Muscle of back (tissue), 13 donors: ENCODE data around the gene KLRF2. TPM values are rescaled to one million over a fixed set of nuclear protein-coding genes. Genes with fewer than 3 reads are reported as not detected.
"Not testable (repeated sequence)": the region's sequence is repeated elsewhere in the genome, so short reads cannot be mapped to it uniquely, and the experiment has no call there.

Experiments
- DNase-seq, 3 donors: peaks; one replicate each; pipeline versions ENCODE4 v3.0.0 to v3.0.0-alpha.2; 2013
- long read RNA-seq, 9 donors: transcript quantifications; one replicate each; lab custom pipeline, GENCODE V29; 2026
- polyA plus RNA-seq, 10 donors: library from polyadenylated mRNA; unstranded; fragments of 120-200 nt; gene quantifications; one replicate each; pipeline ENCODE4 v1.2.1, GENCODE V29; 2013; ENCODE audit not compliant: insufficient read length in 10 of 10

The KLRF2 gene, protein sequence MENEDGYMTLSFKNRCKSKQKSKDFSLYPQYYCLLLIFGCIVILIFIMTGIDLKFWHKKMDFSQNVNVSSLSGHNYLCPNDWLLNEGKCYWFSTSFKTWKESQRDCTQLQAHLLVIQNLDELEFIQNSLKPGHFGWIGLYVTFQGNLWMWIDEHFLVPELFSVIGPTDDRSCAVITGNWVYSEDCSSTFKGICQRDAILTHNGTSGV
- polyA plus RNA-seq = not detected
- long read RNA-seq, donor 1 = 0 reads
- long read RNA-seq, donor 2 = 0 reads
- long read RNA-seq, donor 3 = 0 reads
- long read RNA-seq, donor 4 = 0 reads
- long read RNA-seq, donor 5 = 0 reads
- long read RNA-seq, donor 6 = 0 reads
- long read RNA-seq, donor 7 = 0 reads
- long read RNA-seq, donor 8 = 0 reads
- long read RNA-seq, donor 9 = 0 reads

DNA sequence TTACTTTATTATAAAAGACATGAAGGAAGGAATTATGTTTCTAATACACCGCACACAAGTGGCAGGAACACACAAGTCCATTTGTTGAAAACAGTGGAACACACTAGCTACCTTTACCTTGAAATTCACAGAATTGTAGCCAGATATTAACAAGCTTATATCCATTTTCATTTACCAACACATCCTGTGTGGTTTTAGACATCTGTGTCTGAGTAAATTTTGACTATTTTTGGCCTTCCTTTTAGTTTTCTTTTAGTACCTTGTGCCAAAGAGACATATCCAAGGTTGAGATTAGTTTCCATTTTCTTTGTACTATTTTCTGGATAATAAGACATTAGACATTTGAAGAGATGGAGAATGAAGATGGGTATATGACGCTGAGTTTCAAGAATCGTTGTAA, at the start of gene KLRF2:
Gene KLRF2, plus strand, starts transcription at position 244 of the 400 bp plus-strand sequence. Its CDS starts 107 bp downstream, at position 351.
- DNase-seq = no peak

DNA sequence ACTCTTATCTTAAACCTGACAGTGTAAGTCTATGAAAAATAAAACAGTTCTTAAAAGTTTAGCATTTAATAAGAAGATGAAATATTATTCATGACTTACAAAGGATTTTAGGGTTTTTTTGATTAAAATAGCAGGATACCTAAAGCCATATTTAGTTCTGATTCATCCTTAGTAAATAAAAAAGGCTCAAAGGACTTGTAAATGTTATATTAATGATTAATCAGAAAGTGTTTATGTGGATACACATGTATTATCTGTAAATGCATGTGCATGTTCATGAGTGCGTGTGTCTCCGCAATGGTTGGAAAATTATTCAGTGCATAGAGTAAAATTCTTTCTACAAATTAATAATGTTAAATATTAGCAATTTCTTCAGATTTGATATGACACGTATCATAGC, 49.6 kb upstream of the KLRF2 start:
- DNase-seq = no peak

DNA sequence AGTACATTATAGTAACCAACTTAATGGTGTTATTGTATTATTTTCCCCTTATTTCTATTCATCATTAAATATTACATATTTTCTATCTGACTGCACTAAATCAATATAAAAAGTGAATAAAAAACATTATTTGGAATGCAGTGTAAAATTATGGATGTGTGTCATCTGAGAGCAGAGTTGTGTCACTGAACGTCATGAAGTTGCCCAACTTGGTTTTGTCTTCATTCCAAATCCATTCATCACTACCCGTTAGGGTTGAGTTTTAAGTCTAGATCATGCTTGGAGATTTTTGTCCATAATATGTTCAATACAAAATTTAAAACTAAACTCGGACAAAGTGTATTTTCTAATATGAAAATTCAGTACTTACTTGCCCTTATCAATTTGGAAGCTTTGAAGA, 37.9 kb upstream of the KLRF2 start:
- no peak for DNase-seq

DNA sequence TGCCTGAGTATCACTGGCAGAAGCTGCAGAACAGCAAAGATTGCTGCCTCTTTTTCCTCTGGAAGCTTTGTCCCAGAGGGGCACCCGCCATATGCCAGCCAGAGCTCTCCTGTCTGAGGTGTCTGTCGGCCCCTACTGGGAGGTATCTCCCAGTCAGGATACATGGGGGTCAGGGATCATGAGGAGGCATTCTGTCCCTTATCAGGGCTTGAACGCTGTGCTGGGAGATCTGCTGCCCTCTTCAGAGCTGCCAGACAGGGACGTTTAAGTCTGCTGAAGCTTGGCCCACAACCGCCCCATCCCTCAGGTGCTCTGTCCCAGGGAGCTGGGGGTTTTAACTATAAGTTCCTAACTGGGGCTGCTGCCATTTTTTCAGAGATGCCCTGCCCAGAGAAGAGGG, 32.4 kb upstream of the KLRF2 start:
- no peak for DNase-seq

DNA sequence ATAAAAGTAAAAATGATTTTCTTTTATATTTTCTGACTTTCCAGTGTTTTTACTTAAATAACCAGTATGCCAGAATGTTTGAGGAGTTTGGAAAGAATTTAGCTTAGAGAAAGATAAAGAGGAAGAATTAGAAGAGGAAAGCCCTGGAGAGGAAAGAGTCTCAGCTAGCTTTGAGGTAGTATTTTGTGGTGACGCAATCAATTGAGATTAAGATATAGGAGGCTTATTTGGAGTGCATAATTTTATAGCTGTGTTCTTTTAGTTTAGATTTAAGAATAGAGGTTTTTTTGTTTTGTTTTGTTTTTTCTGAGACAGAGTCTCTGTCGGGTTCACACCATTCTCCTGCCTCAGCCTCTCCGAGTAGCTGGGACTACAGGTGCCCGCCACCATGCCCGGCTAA, 30.2 kb upstream of the KLRF2 start:
- no peak for DNase-seq

DNA sequence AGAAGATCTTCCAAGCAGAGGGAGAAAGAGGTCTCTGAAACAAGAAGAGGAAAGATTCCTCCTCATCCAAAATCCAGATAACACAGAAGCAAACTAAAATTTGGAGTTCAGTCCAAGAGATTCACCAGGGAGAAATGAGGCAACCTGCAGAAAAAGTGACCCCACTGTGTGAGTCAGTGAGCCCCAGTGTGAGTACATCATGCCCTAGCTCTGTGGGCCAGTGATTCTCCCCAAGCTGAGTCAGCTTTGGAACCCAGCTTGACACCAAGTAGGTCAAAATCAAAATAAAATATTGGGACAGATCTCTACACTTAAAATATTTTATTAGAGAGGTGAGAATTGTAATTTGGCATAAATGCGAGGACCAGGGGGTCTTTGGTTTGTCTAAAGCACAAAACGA, 29.4 kb upstream of the KLRF2 start:
- DNase-seq = no peak

GRCh38 chr12:9856151-9856550, 25.1 kb upstream of the KLRF2 start:
- DNase-seq = no peak

- DNase-seq = no peak
These were observed 24.4 kb upstream of the KLRF2 start for GRCh38 chr12:9856894-9857293.

DNA sequence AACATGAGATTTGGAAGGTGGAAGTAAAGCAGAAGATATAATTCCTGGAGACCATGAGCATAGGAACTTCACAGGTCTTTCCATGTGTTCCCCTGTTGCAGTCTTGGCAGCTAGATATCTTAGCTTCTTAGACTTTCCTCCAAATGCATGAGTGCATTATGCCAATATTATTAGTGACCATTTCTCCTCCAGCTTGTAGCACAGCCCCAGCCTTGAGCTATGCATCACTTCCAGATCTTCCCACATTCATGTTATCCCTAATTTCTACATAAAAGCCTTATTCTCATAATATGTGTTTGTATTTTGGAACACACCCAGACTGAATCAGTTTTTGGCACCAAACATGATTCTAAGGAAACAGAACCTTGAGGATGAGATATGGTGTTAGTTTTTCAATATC, 23.2 kb upstream of the KLRF2 start:
- DNase-seq = no peak

- no peak for DNase-seq
These were observed 16.2 kb upstream of the KLRF2 start for GRCh38 chr12:9864913-9865675.

DNA sequence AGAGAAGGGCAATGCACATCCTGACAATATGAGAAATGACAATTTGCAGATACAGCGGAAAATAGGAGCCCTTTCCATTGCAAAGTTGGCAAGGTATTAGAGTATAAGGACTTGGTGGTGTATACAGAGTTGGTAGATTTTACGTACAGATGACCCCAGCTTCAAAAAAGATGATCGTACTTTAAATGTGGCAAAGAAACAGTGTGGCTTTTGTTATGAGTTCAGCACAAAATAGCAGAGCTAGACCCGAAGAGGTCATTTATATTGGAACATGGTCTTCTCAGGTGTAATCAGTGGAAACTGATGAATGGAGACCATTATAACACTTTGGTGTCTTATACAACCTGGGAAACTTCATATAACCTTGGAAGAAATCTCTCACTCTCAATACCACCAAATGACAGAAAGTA, 14.4 kb upstream of the KLRF2 start:
- DNase-seq = no peak

DNA sequence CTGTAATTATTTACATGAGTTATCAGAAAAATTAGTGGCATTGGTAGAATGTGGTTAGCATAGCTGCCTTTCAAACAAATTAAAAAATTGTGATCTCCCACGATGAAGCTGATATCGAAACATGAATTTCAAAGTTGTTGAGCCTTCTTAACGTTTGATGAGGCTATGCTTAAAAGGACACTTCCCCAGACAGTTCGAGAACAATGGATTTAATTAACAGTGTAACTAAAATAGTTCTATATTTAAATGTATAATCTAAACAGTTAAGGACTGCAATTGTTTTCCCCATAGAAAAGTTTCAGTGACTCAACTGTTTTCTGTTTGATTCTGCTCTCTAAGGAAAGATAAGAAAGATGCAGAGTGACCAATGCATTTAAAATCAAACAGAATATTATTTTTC, 13.8 kb upstream of the KLRF2 start:
- DNase-seq = no peak

DNA sequence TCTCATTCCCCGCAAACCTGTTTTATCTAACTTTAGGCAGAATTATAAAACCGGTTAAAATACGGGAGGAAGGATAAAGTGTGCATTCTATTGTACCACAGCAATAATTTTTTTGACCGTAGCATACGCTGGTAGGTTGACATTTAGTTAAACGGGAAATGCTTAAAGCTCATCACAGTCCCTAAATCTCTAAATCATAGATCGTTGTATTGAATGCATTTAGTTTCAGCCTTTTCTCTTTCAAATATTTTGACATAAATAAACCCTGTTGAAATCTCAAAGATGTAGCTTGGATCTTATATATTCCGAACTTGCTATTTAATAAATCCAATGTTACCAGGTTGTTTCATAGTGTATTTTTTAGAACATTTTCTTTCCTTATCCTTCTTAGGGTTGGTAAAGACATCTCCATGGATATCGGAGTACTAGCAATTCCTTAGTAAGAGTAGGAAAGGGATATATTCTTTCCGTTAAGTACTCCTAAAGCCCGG, 12.9 kb upstream of the KLRF2 start:
- DNase-seq = no peak

GRCh38 chr12:9868951-9869306, 12.4 kb upstream of the KLRF2 start:
- DNase-seq = no peak

- peak; percentile 48 to 74 (median 61) for DNase-seq
These were observed 11.8 kb upstream of the KLRF2 start, which contains the start of gene CLEC2B for GRCh38 chr12:9869307-9870161. Gene CLEC2B, minus strand, starts transcription at chr12:9869354.

DNA sequence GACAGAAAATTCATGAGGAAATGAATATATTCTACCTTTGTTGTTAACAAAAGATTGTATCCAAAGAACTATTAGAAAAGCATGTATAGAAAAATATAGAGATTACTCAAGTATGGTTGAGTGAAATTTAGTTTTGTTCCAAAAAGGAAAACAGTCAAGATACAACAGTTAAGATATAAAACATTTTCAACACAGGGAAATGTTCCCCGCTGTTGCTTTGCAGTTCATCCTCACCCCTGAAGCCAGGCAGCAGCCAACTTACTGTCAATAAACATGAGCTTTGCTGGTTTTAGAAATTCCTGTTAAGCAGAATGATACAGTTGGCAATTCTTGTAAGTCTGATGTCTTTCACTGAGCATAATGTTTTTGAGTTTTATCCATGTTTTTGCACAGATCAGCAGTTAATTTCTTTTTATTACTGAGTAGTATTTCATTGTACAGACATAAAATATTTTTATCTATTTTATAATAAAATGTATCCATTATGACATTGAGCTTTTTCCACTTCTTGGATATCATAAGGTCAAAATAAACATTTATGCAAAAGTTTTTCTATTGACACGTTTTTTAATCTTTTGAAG, 10.9 kb upstream of the KLRF2 start:
- DNase-seq = peak in 2 of 3 donors; percentile 34 to 53

- DNase-seq = peak in 2 of 3 donors; percentile 28 to 58
These were observed 9.1 kb upstream of the KLRF2 start for GRCh38 chr12:9872162-9872561.

DNA sequence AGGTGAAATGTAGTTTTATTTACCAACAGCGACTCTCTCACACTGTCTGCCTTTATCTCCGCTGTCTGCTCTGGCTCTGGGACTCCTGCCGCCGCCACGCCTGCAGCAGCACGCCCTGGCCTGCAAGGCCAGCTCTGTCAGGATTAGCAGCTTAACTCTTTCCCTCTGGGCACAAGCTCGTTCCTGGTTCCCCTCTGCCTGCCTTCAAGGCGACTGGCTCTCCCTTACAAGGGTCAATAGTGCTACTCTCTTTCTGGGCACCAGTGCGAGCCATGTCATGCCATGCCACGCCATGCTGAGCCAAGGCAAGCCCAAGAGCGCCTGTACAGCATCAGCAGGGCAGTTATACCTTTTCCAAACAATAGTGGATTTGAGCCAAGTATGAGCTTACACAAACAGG, 8.5 kb upstream of the KLRF2 start:
- peak in 2 of 3 donors; percentile 24 to 55 for DNase-seq

- DNase-seq = not testable (repeated sequence)
These were observed 5.2 kb upstream of the KLRF2 start for GRCh38 chr12:9876120-9876519.

GRCh38 chr12:9880532-9881078, 684 bp upstream of the KLRF2 start:
- no peak for DNase-seq

DNA sequence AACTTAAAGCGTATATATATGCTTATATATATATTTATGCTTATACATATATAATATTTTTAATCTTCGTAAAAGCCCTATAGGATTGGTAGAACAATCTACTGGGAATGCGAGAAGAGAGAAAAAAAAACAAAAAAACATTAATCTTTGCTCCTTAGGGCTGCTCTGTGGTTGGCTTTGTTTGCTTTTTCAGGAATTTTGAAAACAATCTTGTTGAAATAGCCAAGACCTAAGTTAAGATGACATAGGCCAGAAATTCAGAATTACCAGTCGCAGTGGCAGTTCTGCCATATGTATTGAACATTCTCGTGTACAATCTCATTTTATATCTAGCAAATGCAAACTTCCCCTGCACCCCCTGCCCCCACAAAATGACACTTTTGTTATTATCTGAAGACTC, 699 bp downstream of the KLRF2 start:
- no peak for DNase-seq
